GM18517 (cell line): Measurements from ENCODE around the gene WNT5A.

Source experiments
- ATAC-seq: cut with Tn5 transposase; IDR thresholded peaks from one replicate; pipeline ENCODE4 v1.9.1; 2021; ENCODE audit warnings: mild to moderate bottlenecking, moderate library complexity; ENCODE audit not compliant: unreplicated experiment

The WNT5A gene

GRCh38 chr3:55452886-55453285 lies 34.2 kb downstream of the WNT5A start:
- ATAC-seq = no peak

GRCh38 chr3:55449527-55449926 lies 37.6 kb downstream of the WNT5A start:
- ATAC-seq = no peak

GRCh38 chr3:55446850-55447249 lies 40.3 kb downstream of the WNT5A start:
- no peak for ATAC-seq

GRCh38 chr3:55445551-55445950 lies 41.6 kb downstream of the WNT5A start:
- ATAC-seq = no peak

- no peak for ATAC-seq
These were observed 43.8 kb downstream of the WNT5A start for GRCh38 chr3:55443346-55443745.

GRCh38 chr3:55442861-55443260 lies 44.2 kb downstream of the WNT5A start:
- ATAC-seq = no peak

GRCh38 chr3:55441499-55441898 lies 45.6 kb downstream of the WNT5A start:
- no peak for ATAC-seq

GRCh38 chr3:55440104-55440708 lies 46.9 kb downstream of the WNT5A start:
- ATAC-seq = no peak

- no peak for ATAC-seq
These were observed 47.4 kb downstream of the WNT5A start for GRCh38 chr3:55439657-55440056.

GRCh38 chr3:55436644-55437043 lies 50.5 kb downstream of the WNT5A start:
- no peak for ATAC-seq

GRCh38 chr3:55435491-55435890 lies 51.6 kb downstream of the WNT5A start:
- no peak for ATAC-seq

GRCh38 chr3:55434789-55435188 lies 52.3 kb downstream of the WNT5A start:
- ATAC-seq = no peak

- no peak for ATAC-seq
These were observed 56.1 kb downstream of the WNT5A start for GRCh38 chr3:55431041-55431440.

GRCh38 chr3:55427739-55428138 lies 59.4 kb downstream of the WNT5A start:
- ATAC-seq = no peak

- no peak for ATAC-seq
These were observed 60.6 kb downstream of the WNT5A start for GRCh38 chr3:55426486-55426885.

GRCh38 chr3:55423782-55424181 lies 63.3 kb downstream of the WNT5A start:
- no peak for ATAC-seq

GRCh38 chr3:55417211-55417610 lies 69.9 kb downstream of the WNT5A start:
- no peak for ATAC-seq

GRCh38 chr3:55416331-55416821 lies 70.7 kb downstream of the WNT5A start:
- ATAC-seq = no peak
